Measurements from ENCODE around the gene TEK.

The TEK gene

GRCh38 chr9:27124151-27124550, 15.1 kb downstream of the TEK start:
- TF ChIP-seq, protein P1, sequence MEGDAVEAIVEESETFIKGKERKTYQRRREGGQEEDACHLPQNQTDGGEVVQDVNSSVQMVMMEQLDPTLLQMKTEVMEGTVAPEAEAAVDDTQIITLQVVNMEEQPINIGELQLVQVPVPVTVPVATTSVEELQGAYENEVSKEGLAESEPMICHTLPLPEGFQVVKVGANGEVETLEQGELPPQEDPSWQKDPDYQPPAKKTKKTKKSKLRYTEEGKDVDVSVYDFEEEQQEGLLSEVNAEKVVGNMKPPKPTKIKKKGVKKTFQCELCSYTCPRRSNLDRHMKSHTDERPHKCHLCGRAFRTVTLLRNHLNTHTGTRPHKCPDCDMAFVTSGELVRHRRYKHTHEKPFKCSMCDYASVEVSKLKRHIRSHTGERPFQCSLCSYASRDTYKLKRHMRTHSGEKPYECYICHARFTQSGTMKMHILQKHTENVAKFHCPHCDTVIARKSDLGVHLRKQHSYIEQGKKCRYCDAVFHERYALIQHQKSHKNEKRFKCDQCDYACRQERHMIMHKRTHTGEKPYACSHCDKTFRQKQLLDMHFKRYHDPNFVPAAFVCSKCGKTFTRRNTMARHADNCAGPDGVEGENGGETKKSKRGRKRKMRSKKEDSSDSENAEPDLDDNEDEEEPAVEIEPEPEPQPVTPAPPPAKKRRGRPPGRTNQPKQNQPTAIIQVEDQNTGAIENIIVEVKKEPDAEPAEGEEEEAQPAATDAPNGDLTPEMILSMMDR (IDR thresholded peaks at IDR 0.05; ENCODE audit: insufficient read depth, low read depth, low read length, missing control alignments) = no peak
- no peak for DNase-seq (ENCODE audit: low read depth)
- H3K4me3 ChIP-seq (ENCODE audit: low read depth, low read length) = no peak overlapping the region

DNA sequence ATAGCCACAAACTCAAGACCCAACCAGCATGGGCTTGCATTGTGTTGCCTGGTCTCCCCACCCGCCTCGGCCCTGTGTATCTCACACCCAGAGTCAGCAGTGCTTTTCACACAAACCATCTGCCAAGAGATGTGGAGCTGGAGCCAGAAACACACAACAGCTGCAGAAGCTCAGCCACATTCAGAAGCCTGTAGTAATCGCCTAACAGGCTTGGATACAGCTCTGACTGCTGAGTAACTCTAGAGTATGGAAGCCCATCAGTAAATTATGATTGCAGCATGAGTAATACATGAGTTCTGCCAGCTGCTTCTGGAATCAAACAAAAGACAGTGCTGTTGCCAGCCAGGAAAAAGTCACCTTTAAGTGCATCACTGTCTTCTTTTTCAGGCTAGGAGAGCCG, 16.0 kb downstream of the TEK start:
- DNase-seq (ENCODE audit: low read depth) = no peak
- no peak overlapping the region for H3K4me3 ChIP-seq (ENCODE audit: low read depth, low read length)
- TF ChIP-seq, protein P1 (IDR thresholded peaks at IDR 0.05; ENCODE audit: insufficient read depth, low read depth, low read length, missing control alignments) = no peak

DNA sequence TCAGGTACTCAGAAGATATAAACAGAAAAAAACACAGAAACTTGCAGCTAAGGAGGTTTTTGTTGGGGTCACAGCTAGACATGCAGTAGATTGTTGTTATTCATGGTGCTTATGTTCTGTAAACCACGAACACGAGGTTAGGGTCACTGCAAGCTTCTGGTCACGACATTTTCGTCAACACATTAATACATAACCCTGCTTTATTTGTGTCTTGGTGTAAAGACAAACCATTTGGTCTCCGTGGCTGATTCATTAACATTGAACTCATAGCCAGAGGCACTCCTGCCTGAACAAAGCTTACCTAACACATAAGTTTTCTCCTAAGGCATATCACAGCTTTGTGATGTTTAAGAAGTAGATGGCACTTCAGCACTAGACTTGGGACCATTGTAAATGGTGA, 16.9 kb downstream of the TEK start:
- TF ChIP-seq, protein P1 (IDR thresholded peaks at IDR 0.05; ENCODE audit: insufficient read depth, low read depth, low read length, missing control alignments) = no peak
- no peak for DNase-seq (ENCODE audit: low read depth)
- no peak overlapping the region for H3K4me3 ChIP-seq (ENCODE audit: low read depth, low read length)

- no peak overlapping the region for H3K4me3 ChIP-seq (ENCODE audit: low read depth, low read length)
- TF ChIP-seq, protein P1 (IDR thresholded peaks at IDR 0.05; ENCODE audit: insufficient read depth, low read depth, low read length, missing control alignments) = no peak
- no peak for DNase-seq (ENCODE audit: low read depth)
Measured at GRCh38 chr9:27126670-27127069, 17.6 kb downstream of the TEK start.

- H3K4me3 ChIP-seq (ENCODE audit: low read depth, low read length) = no peak overlapping the region
- TF ChIP-seq, protein P1 (IDR thresholded peaks at IDR 0.05; ENCODE audit: insufficient read depth, low read depth, low read length, missing control alignments) = no peak
- DNase-seq (ENCODE audit: low read depth) = no peak
Measured at GRCh38 chr9:27129221-27129620, 20.2 kb downstream of the TEK start.

GRCh38 chr9:27131731-27132130, 22.7 kb downstream of the TEK start:
- no peak overlapping the region for H3K4me3 ChIP-seq (ENCODE audit: low read depth, low read length)
- TF ChIP-seq, protein P1 (IDR thresholded peaks at IDR 0.05; ENCODE audit: insufficient read depth, low read depth, low read length, missing control alignments) = no peak
- DNase-seq (ENCODE audit: low read depth) = no peak

GRCh38 chr9:27133817-27134216, 24.8 kb downstream of the TEK start:
- TF ChIP-seq, protein P1 (IDR thresholded peaks at IDR 0.05; ENCODE audit: insufficient read depth, low read depth, low read length, missing control alignments) = no peak
- H3K4me3 ChIP-seq (ENCODE audit: low read depth, low read length) = no peak overlapping the region
- DNase-seq (ENCODE audit: low read depth) = no peak

All from GM12865 (cell line).